CD4-positive, alpha-beta T cell (primary cell): Measurements from ENCODE around the gene VSIG2. TPM values are rescaled to one million over a fixed set of nuclear protein-coding genes. Genes with fewer than 3 reads are reported as not detected.

Source experiments
- ATAC-seq: fragments of 200-7000 bp; cut with Tn5 transposase; one replicate; pipeline ENCODE4 v1.10.0; 2022; ENCODE audit warnings: mild to moderate bottlenecking; ENCODE audit not compliant: poor library complexity
- CTCF ChIA-PET: fragments of 350-600 bp; sonication (Branson Sonifier 250); formaldehyde crosslinking; loops from one replicate; lab custom pipeline; 2021; ENCODE audit warnings: antibody characterized with exemption, inconsistent platforms; lab: Charles Lee
- POLR2A ChIA-PET: fragments of 350-600 bp; sonication (Branson Sonifier 250); formaldehyde crosslinking; loops from one replicate; lab custom pipeline; 2021; ENCODE audit warnings: antibody characterized with exemption, inconsistent platforms; lab: Charles Lee
- DNase-seq, 14 experiments: peaks; one replicate each; pipeline ENCODE4 v3.0.0-alpha.2; 2013 to 2020; ENCODE audit warnings: mixed read lengths in 2 of 14
- H3K27ac ChIP-seq, 2 donors: one replicate each; pipeline versions ENCODE4 v1.5.1 to v1.7.0; 2013; ENCODE audit warnings: low read length in 2 of 2, low read depth in 1 of 2, mild to moderate bottlenecking in 1 of 2
- H3K27me3 ChIP-seq, 2 experiments: 1 replicate in 1 of 2; 2 replicates in 1 of 2; pipeline versions ENCODE4 v1.6.1 to v1.7.0; 2013; ENCODE audit warnings: low read length in 2 of 2, control low read depth in 1 of 2, mild to moderate bottlenecking in 1 of 2, moderate library complexity in 1 of 2; ENCODE audit not compliant: insufficient read depth in 2 of 2, control insufficient read depth in 1 of 2
- H3K36me3 ChIP-seq: one replicate; pipeline ENCODE4 v1.6.1; 2013; ENCODE audit warnings: low read length, control low read depth; ENCODE audit not compliant: insufficient read depth
- H3K4me1 ChIP-seq: one replicate; pipeline ENCODE4 v1.6.1; 2013; ENCODE audit warnings: low read length, control low read depth; ENCODE audit not compliant: insufficient read depth
- H3K4me3 ChIP-seq: one replicate; pipeline ENCODE4 v1.5.1; 2013; ENCODE audit warnings: mild to moderate bottlenecking, low read length, moderate library complexity
- H3K9me3 ChIP-seq, 2 experiments: 1 replicate in 1 of 2; 2 replicates in 1 of 2; pipeline versions ENCODE4 v1.6.1 to v1.7.0; 2013; ENCODE audit warnings: low read length in 2 of 2, mild to moderate bottlenecking in 2 of 2, control low read depth in 1 of 2, moderate library complexity in 1 of 2; ENCODE audit not compliant: control insufficient read depth in 1 of 2, insufficient read depth in 1 of 2
- H3K27ac Mint-ChIP-seq: one replicate; pipeline ENCODE4 v1.8.0; 2020; ENCODE audit warnings: mixed read lengths
- H3K27me3 Mint-ChIP-seq: one replicate; pipeline ENCODE4 v1.8.0; 2021; ENCODE audit warnings: mixed read lengths
- H3K36me3 Mint-ChIP-seq: one replicate; pipeline ENCODE4 v1.8.0; 2021; ENCODE audit warnings: low read depth, mixed read lengths
- H3K4me1 Mint-ChIP-seq: one replicate; pipeline ENCODE4 v1.8.0; 2021; ENCODE audit warnings: low read depth, mixed read lengths
- H3K4me3 Mint-ChIP-seq: one replicate; pipeline ENCODE4 v1.8.0; 2020; ENCODE audit warnings: mild to moderate bottlenecking, mixed read lengths
- H3K9me3 Mint-ChIP-seq: one replicate; pipeline ENCODE4 v1.8.0; 2020; ENCODE audit warnings: mixed read lengths
- intact Hi-C, 2 experiments: fragments of 100-400 bp; cut with DNase I in 1 of 2; cut with micrococcal nuclease in 1 of 2; formaldehyde crosslinking; loops; one replicate each; pipeline versions ENCODE4 v1.15.1 to v1.9.0; 2023 to 2025; cut with DNase I, micrococcal nuclease
- total RNA-seq, 174 experiments: library from RNA in 2 of 174; stranded (reverse) in 2 of 174; gene quantifications; one replicate each; pipeline ENCODE4 v1.2.3 and lab custom pipeline; 2021 to 2026
- TF ChIP-seq, protein P1 (sequence below): fragments of 200-600 bp; IDR thresholded peaks from one replicate; pipeline ENCODE4 v1.8.0; 2022; ENCODE audit warnings: antibody characterized with exemption, mild to moderate bottlenecking

VSIG2 gene
- total RNA-seq, 2 experiments from 2014 or later = 0.28 TPM; not detected in 1

DNA sequence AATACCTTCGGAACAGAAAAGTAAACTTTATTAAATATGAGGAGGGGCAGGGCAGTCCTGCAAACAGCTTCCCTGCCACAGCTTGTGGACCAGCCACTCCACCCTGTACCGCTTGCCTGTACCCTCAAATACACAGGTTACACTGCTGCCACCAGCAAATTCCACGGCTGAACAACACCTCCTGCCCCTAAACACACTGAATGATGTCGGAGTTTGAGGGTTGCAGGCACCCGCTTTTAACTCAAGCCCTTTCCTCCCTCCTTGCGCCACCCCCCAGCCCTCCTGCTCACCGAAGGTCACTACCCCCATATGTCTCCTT lies 4.0 kb downstream of the VSIG2 start:
- Histone ChIP-seq H3K4me3 (no peak overlapping the region), H3K4me1 (peaks cover 41% of the 10 kb centered on the region), H3K9me3 (no peaks in the 10 kb centered on the region), H3K36me3 (no peaks in the 10 kb centered on the region), H3K27me3 (no peaks in the 10 kb centered on the region), H3K27ac (no peak overlapping the region)
- Mint-ChIP-seq H3K27ac (peak overlapping the region; percentile 82), H3K4me3 (peak overlapping the region; percentile 75), H3K27me3 (no peaks in the 10 kb centered on the region), H3K4me1 (peaks cover 5% of the 10 kb centered on the region), H3K9me3 (no peaks in the 10 kb centered on the region), H3K36me3 (peaks cover 5% of the 10 kb centered on the region)
- CTCF ChIA-PET = interaction anchor here (1.1 to 2.7 kb wide), 2 partner anchors 10 to 79 kb away, joined by 3 to 12 read pairs; no protein-coding TSS in a partner anchor
- ATAC-seq (no peak), DNase-seq (no peak)
- intact Hi-C loops = loop anchor here (5.0 to 10.0 kb wide), 4 partner anchors 54 to 364 kb away; partner anchors contain the start of genes MSANTD2 (in 2 of the 2), CCDC15 (in 1 of the 2) and TMEM218 (in 1 of the 2)
- POLR2A ChIA-PET = interaction anchor here (0.9 to 4.2 kb wide), 4 partner anchors 10 to 74 kb away, joined by 3 to 65 read pairs (median 5); partner anchors contain the start of genes ESAM, MSANTD2, SIAE and SPA17
- TF ChIP-seq, protein P1, sequence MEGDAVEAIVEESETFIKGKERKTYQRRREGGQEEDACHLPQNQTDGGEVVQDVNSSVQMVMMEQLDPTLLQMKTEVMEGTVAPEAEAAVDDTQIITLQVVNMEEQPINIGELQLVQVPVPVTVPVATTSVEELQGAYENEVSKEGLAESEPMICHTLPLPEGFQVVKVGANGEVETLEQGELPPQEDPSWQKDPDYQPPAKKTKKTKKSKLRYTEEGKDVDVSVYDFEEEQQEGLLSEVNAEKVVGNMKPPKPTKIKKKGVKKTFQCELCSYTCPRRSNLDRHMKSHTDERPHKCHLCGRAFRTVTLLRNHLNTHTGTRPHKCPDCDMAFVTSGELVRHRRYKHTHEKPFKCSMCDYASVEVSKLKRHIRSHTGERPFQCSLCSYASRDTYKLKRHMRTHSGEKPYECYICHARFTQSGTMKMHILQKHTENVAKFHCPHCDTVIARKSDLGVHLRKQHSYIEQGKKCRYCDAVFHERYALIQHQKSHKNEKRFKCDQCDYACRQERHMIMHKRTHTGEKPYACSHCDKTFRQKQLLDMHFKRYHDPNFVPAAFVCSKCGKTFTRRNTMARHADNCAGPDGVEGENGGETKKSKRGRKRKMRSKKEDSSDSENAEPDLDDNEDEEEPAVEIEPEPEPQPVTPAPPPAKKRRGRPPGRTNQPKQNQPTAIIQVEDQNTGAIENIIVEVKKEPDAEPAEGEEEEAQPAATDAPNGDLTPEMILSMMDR = no peak

DNA sequence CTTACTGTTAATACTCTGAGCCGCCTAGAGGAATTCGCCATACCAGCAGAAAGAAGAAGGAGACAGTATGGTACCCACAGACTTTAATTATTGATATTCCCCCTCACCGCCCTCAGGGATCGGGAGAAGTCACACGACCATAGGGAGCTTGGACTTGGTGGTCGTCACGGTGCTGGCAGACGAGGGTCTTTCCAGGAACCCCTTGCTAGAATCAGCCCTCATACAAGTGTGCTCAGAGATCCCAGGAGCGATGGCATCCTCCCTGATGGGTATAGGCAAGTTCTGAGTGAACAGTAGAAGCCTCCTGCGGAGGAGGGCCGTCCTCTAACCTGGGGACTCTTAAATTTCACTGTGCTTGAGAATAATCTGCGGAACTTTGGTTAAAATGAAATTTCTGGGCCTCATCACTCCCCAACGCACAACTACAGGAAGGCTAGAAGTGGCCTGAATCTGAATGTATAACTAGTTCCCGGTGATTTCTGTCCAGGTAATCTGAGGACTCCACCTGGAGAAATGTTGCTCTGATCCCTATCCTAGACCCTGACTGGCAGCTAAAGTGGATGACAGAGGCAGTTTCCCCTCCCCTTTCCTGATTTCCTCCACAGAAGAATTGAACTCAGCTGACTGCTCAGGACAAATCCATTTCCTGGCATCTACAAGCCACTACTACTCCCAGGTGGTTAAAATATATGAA lies 4.5 kb downstream of the VSIG2 start:
- H3K4me1 ChIP-seq = peaks cover 38% of the 10 kb centered on the region

More for the DNA sequence above, 4.5 kb downstream of the VSIG2 start:
- ATAC-seq (no peak), DNase-seq (no peak)
- ChIA-PET CTCF (interaction anchor here (1.1 to 2.9 kb wide), 9 partner anchors 9 to 106 kb away, joined by 3 to 60 read pairs (median 12); partner anchors contain the start of genes ESAM, MSANTD2, SIAE and SPA17), POLR2A (interaction anchor here (1.2 to 4.2 kb wide), 13 partner anchors 9 to 845 kb away, joined by 4 to 89 read pairs (median 6); partner anchors contain the start of genes ESAM, MSANTD2, SIAE and SPA17)
- Mint-ChIP-seq H3K36me3 (peaks cover 5% of the 10 kb centered on the region), H3K9me3 (no peaks in the 10 kb centered on the region), H3K27ac (peak overlapping the region; percentile 82), H3K4me1 (peaks cover 5% of the 10 kb centered on the region), H3K27me3 (no peaks in the 10 kb centered on the region), H3K4me3 (peak overlapping the region; percentile 94)
- Histone ChIP-seq H3K36me3 (no peaks in the 10 kb centered on the region), H3K27ac (no peak overlapping the region), H3K27me3 (no peaks in the 10 kb centered on the region), H3K4me3 (peak overlapping the region; percentile 95), H3K9me3 (no peaks in the 10 kb centered on the region)
- intact Hi-C loops = loop anchor here (5.0 to 10.0 kb wide), 4 partner anchors 55 to 365 kb away; partner anchors contain the start of genes MSANTD2 (in 2 of the 2), CCDC15 (in 1 of the 2) and TMEM218 (in 1 of the 2)
- TF ChIP-seq, protein P1 = no peak
